CD14-positive monocyte (primary cell): ENCODE results near the gene CCDC38. TPM values are rescaled to one million over a fixed set of nuclear protein-coding genes. Genes with fewer than 3 reads are reported as not detected.

Experiments used
- DNase-seq, 3 donors: peaks; one replicate each; pipeline ENCODE4 v3.0.0-alpha.2; 2011 to 2022
- H2AFZ ChIP-seq: 2 replicates; pipeline ENCODE4 v1.6.0; 2012; ENCODE audit warnings: mild to moderate bottlenecking, low read depth, low read length, inconsistent platforms; ENCODE audit not compliant: insufficient read depth, poor library complexity, severe bottlenecking
- H3K27ac ChIP-seq, 2 donors: 1 replicate in 1 of 2; 2 replicates in 1 of 2; pipeline ENCODE4 v1.5.1; 2012 to 2013; ENCODE audit warnings: low read length in 2 of 2, control low read depth in 1 of 2, inconsistent platforms in 1 of 2, low read depth in 1 of 2, mild to moderate bottlenecking in 1 of 2
- H3K27me3 ChIP-seq, 2 donors: one replicate each; pipeline versions ENCODE4 v1.6.0 to v1.6.1; 2011 to 2013; ENCODE audit warnings: low read length in 2 of 2; ENCODE audit not compliant: control insufficient read depth in 2 of 2, insufficient read depth in 2 of 2
- H3K36me3 ChIP-seq, 2 donors: replicated peaks in 1 of 2; 1 replicate in 1 of 2; 2 replicates in 1 of 2; pipeline versions ENCODE4 v1.5.1 to v1.6.1; 2012 to 2013; ENCODE audit warnings: low read length in 2 of 2, control low read depth in 1 of 2, inconsistent platforms in 1 of 2, mild to moderate bottlenecking in 1 of 2; ENCODE audit not compliant: insufficient read depth in 2 of 2, control insufficient read depth in 1 of 2
- H3K4me1 ChIP-seq, 2 donors: 1 replicate in 1 of 2; 2 replicates in 1 of 2; pipeline versions ENCODE4 v1.5.1 to v1.6.1; 2012 to 2013; ENCODE audit warnings: low read length in 2 of 2, control low read depth in 1 of 2, inconsistent platforms in 1 of 2, mild to moderate bottlenecking in 1 of 2, moderate library complexity in 1 of 2; ENCODE audit not compliant: insufficient read depth in 2 of 2, control insufficient read depth in 1 of 2
- H3K4me2 ChIP-seq: replicated peaks from 2 replicates; pipeline ENCODE3; 2012; ENCODE audit warnings: low read length, moderate library complexity, mild to moderate bottlenecking; ENCODE audit not compliant: poor library complexity, severe bottlenecking; ENCODE audit errors: extremely low read depth
- H3K4me3 ChIP-seq, 3 experiments: fragments of 200-600 bp in 1 of 3; sonication (generic) in 1 of 3; replicated peaks in 1 of 3; 1 replicate in 2 of 3; 2 replicates in 1 of 3; pipeline ENCODE4 v1.5.1; 2011 to 2013; ENCODE audit warnings: low read length in 3 of 3, mild to moderate bottlenecking in 3 of 3, control low read depth in 2 of 3, low read depth in 2 of 3, inconsistent platforms in 1 of 3, moderate library complexity in 1 of 3
- H3K79me2 ChIP-seq: 2 replicates; pipeline ENCODE4 v1.6.0; 2012; ENCODE audit warnings: mild to moderate bottlenecking, control low read depth, inconsistent platforms, low read length, moderate library complexity; ENCODE audit not compliant: insufficient read depth
- H3K9ac ChIP-seq: 2 replicates; pipeline ENCODE4 v1.6.0; 2017; ENCODE audit warnings: low read length, mild to moderate bottlenecking; ENCODE audit not compliant: insufficient read depth, poor library complexity, severe bottlenecking
- H3K9me3 ChIP-seq, 2 donors: replicated peaks in 1 of 2; 1 replicate in 1 of 2; 2 replicates in 1 of 2; pipeline versions ENCODE4 v1.5.1 to v1.6.1; 2012 to 2013; ENCODE audit warnings: low read length in 2 of 2, control low read depth in 1 of 2; ENCODE audit not compliant: control insufficient read depth in 1 of 2, insufficient read depth in 1 of 2
- H4K20me1 ChIP-seq: 2 replicates; pipeline ENCODE4 v1.6.0; 2012; ENCODE audit warnings: mild to moderate bottlenecking, low read length, control low read depth, moderate library complexity; ENCODE audit not compliant: insufficient read depth
- H3K27ac Mint-ChIP-seq, 7 donors: one replicate each; pipeline ENCODE4 v1.8.0; 2020; ENCODE audit warnings: mild to moderate bottlenecking in 7 of 7, mixed read lengths in 7 of 7, moderate library complexity in 6 of 7, inconsistent platforms in 2 of 7
- H3K27me3 Mint-ChIP-seq, 3 donors: one replicate each; pipeline ENCODE4 v1.8.0; 2021 to 2022; ENCODE audit warnings: low read depth in 3 of 3, mild to moderate bottlenecking in 3 of 3, mixed read lengths in 3 of 3, moderate library complexity in 3 of 3, inconsistent platforms in 1 of 3
- H3K36me3 Mint-ChIP-seq, 2 donors: one replicate each; pipeline ENCODE4 v1.8.0; 2020; ENCODE audit warnings: mixed read lengths in 2 of 2, inconsistent platforms in 1 of 2, mild to moderate bottlenecking in 1 of 2
- H3K4me1 Mint-ChIP-seq: one replicate; pipeline ENCODE4 v1.8.0; 2020; ENCODE audit warnings: mild to moderate bottlenecking, mixed read lengths
- H3K4me3 Mint-ChIP-seq, 2 donors: one replicate each; pipeline ENCODE4 v1.8.0; 2020; ENCODE audit warnings: mild to moderate bottlenecking in 2 of 2, mixed read lengths in 2 of 2, moderate library complexity in 1 of 2
- H3K9me3 Mint-ChIP-seq, 7 donors: one replicate each; pipeline ENCODE4 v1.8.0; 2020 to 2022; ENCODE audit warnings: mixed read lengths in 7 of 7, mild to moderate bottlenecking in 6 of 7, moderate library complexity in 6 of 7, inconsistent platforms in 2 of 7
- WGBS: methylation state at CpG from one replicate; pipeline ENCODE4 v1.1.5; 2013; ENCODE audit warnings: missing lambda C conversion rate; ENCODE audit not compliant: insufficient coverage; 5-methylcytosine and 5-hydroxymethylcytosine counted together
- intact Hi-C, 2 donors: fragments of 100-400 bp; cut with micrococcal nuclease; formaldehyde crosslinking; loops; one replicate each; pipeline versions ENCODE4 v1.15.0 to v1.15.1; 2023
- polyA plus RNA-seq, 3 donors: library from polyadenylated mRNA; depleted of rRNA in 1 of 3; unstranded in 2 of 3; stranded (reverse) in 1 of 3; fragments of 300-500 nt in 2 of 3; fragments of >200 nt in 1 of 3; fragmentation: Illumina TruSeq in 2 of 3; gene quantifications; 1 replicate in 2 of 3; 2 replicates in 1 of 3; pipeline ENCODE4 v1.2.3, GENCODE V29; 2012 to 2021
- TF ChIP-seq, protein P1 (sequence below): fragments of 200-600 bp; IDR thresholded peaks from one replicate; pipeline ENCODE4 v1.8.0; 2022; ENCODE audit warnings: antibody characterized with exemption, mild to moderate bottlenecking

Gene CCDC38
- polyA plus RNA-seq, 3 donors = not detected

GRCh38 chr12:95882080-95882479 is 60.3 kb downstream of the CCDC38 start:
- Histone ChIP-seq H3K9me3 (peaks cover 0 to 4% of the 10 kb centered on the region in 2 donors), H3K27ac (no peak overlapping the region), H3K36me3 (no peaks in the 10 kb centered on the region), H2AFZ (no peak overlapping the region), H4K20me1 (no peaks in the 10 kb centered on the region), H3K27me3 (no peaks in the 10 kb centered on the region), H3K79me2 (no peaks in the 10 kb centered on the region), H3K4me1 (no peaks in the 10 kb centered on the region), H3K4me3 (no peak overlapping the region), H3K4me2 (no peak overlapping the region), H3K9ac (no peak overlapping the region)
- TF ChIP-seq, protein P1, sequence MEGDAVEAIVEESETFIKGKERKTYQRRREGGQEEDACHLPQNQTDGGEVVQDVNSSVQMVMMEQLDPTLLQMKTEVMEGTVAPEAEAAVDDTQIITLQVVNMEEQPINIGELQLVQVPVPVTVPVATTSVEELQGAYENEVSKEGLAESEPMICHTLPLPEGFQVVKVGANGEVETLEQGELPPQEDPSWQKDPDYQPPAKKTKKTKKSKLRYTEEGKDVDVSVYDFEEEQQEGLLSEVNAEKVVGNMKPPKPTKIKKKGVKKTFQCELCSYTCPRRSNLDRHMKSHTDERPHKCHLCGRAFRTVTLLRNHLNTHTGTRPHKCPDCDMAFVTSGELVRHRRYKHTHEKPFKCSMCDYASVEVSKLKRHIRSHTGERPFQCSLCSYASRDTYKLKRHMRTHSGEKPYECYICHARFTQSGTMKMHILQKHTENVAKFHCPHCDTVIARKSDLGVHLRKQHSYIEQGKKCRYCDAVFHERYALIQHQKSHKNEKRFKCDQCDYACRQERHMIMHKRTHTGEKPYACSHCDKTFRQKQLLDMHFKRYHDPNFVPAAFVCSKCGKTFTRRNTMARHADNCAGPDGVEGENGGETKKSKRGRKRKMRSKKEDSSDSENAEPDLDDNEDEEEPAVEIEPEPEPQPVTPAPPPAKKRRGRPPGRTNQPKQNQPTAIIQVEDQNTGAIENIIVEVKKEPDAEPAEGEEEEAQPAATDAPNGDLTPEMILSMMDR = no peak
- no peak for DNase-seq
- H3K27me3 Mint-ChIP-seq = peaks cover 0 to 5% (median 0%) of the 10 kb centered on the region in 3 donors
- intact Hi-C loops = no loop called here
- WGBS = 58% methylated on average over 1 of the region's 1 CpG
- H3K9me3 Mint-ChIP-seq = peaks cover 0 to 5% (median 0%) of the 10 kb centered on the region in 7 donors
- H3K27ac Mint-ChIP-seq = no peak overlapping the region
- no peaks in the 10 kb centered on the region for H3K36me3 Mint-ChIP-seq
- no peaks in the 10 kb centered on the region for H3K4me1 Mint-ChIP-seq
- H3K4me3 Mint-ChIP-seq = no peak overlapping the region

GRCh38 chr12:95881331-95881955 is 61.0 kb downstream of the CCDC38 start:
- Mint-ChIP-seq H3K9me3 (peaks cover 0 to 5% (median 0%) of the 10 kb centered on the region in 7 donors), H3K4me1 (no peaks in the 10 kb centered on the region), H3K4me3 (no peak overlapping the region), H3K27me3 (peaks cover 0 to 5% (median 0%) of the 10 kb centered on the region in 3 donors), H3K27ac (no peak overlapping the region), H3K36me3 (no peaks in the 10 kb centered on the region)
- H4K20me1 ChIP-seq = no peaks in the 10 kb centered on the region
- no peak for DNase-seq
- H3K36me3 ChIP-seq = no peaks in the 10 kb centered on the region
- WGBS = no CpG with 5 or more reads among the region's 3 CpGs
- no peaks in the 10 kb centered on the region for H3K79me2 ChIP-seq
- H3K27ac ChIP-seq = no peak overlapping the region
- no peaks in the 10 kb centered on the region for H3K4me1 ChIP-seq
- no peak overlapping the region for H2AFZ ChIP-seq
- no peak overlapping the region for H3K4me2 ChIP-seq
- intact Hi-C loops = no loop called here
- no peaks in the 10 kb centered on the region for H3K27me3 ChIP-seq
- TF ChIP-seq, protein P1 = no peak
- no peak overlapping the region for H3K9ac ChIP-seq
- H3K4me3 ChIP-seq = no peak overlapping the region
- H3K9me3 ChIP-seq = peaks cover 0 to 4% of the 10 kb centered on the region in 2 donors
